ENCODE data around the gene GJA3.

Gene GJA3

DNA sequence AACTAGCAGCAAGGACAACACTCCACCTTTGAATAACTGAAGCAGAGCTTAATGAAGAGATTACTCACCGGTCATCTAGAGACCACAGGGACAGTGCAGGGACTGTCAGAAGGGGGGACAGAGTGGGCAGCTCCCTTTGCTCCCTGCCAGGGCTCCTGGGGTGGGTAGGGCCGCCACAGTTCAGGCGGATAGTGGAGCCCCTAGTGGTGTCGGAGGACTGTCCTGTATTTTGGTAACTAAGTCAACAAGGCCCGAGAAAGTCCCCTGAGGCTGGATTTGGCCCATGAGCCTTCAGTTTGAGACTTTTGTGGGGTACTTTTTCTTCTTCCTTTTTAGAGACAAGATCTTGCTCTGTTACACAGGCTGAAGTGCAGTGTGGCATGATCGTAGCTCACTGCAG is 44.6 kb downstream of the GJA3 start:
- no peaks in the 10 kb centered on the region for H3K36me3 ChIP-seq
- H3K9ac ChIP-seq = no peak overlapping the region
- no peak overlapping the region for H3K4me3 ChIP-seq
- peaks cover 4 to 25% (median 17%) of the 10 kb centered on the region in 11 experiments; a peak in 18 of 22 replicates for H3K27me3 ChIP-seq
- no peak overlapping the region for H3K4me2 ChIP-seq
- peaks cover 0 to 9% (median 0%) of the 10 kb centered on the region in 11 experiments; a peak in 3 of 22 replicates for H3K9me3 ChIP-seq (replicated peaks in 1 of 11)
- peaks cover 2 to 26% (median 15%) of the 10 kb centered on the region in 10 experiments; a peak in 17 of 20 replicates for H3K4me1 ChIP-seq
- no peaks in the 10 kb centered on the region; a peak in 1 of 22 replicates for H4K20me1 ChIP-seq
- no peak for TF ChIP-seq Cebpa-rat (IDR thresholded peaks at IDR 0.05)
- no peak overlapping the region for H3K27ac ChIP-seq

DNA sequence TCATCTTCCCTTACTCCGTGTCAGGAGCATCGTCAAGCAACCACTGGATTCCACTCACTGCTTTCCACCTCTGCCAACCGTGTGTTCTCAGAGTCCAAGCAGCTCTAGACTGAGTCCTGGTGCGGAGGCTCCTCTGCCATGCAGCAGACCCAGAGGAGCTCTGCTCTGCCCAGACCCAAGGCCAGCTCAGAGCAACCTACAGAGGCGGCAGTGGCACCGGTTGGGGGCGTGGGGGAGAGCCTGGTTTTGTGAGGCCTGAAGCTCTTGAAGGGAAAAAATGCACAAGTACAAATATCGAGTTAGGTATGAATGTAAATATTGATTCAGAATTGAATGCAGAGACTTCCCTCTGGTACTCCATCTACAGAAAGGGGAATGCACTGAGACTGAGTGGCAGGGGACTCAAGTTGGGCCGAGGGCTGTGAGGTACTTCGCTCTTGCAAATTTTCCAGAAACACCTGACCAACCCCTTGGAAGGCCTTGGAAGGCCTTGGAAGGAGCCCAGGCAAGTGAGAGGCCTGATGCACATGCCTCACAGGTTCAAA is 46.7 kb downstream of the GJA3 start:
- TF ChIP-seq Cebpa-rat (IDR thresholded peaks at IDR 0.05) = no peak
- no peak overlapping the region for H3K4me3 ChIP-seq
- H3K27me3 ChIP-seq = peaks cover 4 to 12% (median 9%) of the 10 kb centered on the region in 11 experiments; a peak in 18 of 22 replicates
- peaks cover 0 to 7% (median 2%) of the 10 kb centered on the region in 10 experiments; a peak in 8 of 20 replicates for H3K4me1 ChIP-seq
- no peak overlapping the region for H3K9ac ChIP-seq
- H4K20me1 ChIP-seq = no peaks in the 10 kb centered on the region; a peak in 1 of 22 replicates
- no peak overlapping the region for H3K4me2 ChIP-seq
- no peaks in the 10 kb centered on the region for H3K9me3 ChIP-seq (replicated peaks in 1 of 11)
- no peaks in the 10 kb centered on the region for H3K36me3 ChIP-seq
- no peak overlapping the region for H3K27ac ChIP-seq

DNA sequence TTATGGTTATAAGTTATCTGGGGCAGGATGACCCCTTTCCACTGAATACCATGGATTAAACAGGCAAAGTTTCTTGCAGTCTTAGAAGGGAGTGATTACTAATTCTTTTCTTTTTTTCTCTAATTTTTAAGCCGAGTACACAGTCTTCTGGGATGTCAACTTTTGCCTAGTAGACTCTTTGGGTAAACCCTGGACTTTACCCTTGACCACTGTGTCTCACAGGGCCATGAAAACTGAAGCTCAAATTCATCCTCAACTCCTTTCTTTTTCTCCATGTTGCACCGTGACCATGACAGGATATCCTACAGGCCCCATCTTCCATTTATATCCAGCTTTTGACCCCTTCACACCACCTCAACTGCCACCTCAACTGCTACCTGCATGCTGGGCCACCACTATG is 51.8 kb downstream of the GJA3 start:
- H3K4me1 ChIP-seq = peaks cover 0 to 6% (median 0%) of the 10 kb centered on the region in 10 experiments; a peak in 2 of 20 replicates

DNA sequence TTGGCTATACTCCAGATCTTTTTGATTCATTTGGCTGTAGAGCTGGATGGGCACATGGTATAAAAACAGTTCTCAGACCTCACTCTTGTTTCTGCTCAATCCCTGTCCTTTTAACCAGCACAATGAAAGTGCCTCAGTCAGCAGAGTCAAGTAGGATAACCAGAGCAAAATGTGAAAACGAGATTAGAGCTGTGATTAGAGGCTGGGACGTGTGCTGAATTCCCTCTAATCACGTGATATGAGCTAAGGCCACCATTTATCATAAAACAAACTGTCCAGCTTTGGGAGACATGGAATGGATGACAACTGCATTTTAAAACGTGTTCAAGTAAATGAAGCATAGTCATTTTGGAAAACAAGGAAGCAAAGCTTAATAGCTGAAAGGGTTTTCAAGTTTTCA is 54.1 kb downstream of the GJA3 start:
- Histone ChIP-seq H3K27ac (no peak overlapping the region), H3K4me3 (no peak overlapping the region), H3K9me3 (replicated peaks in 1 of 11) (no peaks in the 10 kb centered on the region), H3K27me3 (no peaks in the 10 kb centered on the region), H3K4me2 (no peak overlapping the region), H3K36me3 (no peaks in the 10 kb centered on the region), H3K9ac (no peak overlapping the region), H4K20me1 (no peaks in the 10 kb centered on the region), H3K4me1 (peaks cover 0 to 6% (median 0%) of the 10 kb centered on the region in 10 experiments; a peak in 2 of 20 replicates)
- TF ChIP-seq Cebpa-rat (IDR thresholded peaks at IDR 0.05) = no peak

More for the DNA sequence above, 51.8 kb downstream of the GJA3 start:
- Histone ChIP-seq H3K4me2 (no peak overlapping the region; a peak in 1 of 22 replicates), H4K20me1 (no peaks in the 10 kb centered on the region), H3K36me3 (no peaks in the 10 kb centered on the region), H3K9ac (no peak overlapping the region), H3K9me3 (replicated peaks in 1 of 11) (no peaks in the 10 kb centered on the region), H3K4me3 (no peak overlapping the region), H3K27ac (no peak overlapping the region), H3K27me3 (no peaks in the 10 kb centered on the region)
- no peak for TF ChIP-seq Cebpa-rat (IDR thresholded peaks at IDR 0.05)

DNA sequence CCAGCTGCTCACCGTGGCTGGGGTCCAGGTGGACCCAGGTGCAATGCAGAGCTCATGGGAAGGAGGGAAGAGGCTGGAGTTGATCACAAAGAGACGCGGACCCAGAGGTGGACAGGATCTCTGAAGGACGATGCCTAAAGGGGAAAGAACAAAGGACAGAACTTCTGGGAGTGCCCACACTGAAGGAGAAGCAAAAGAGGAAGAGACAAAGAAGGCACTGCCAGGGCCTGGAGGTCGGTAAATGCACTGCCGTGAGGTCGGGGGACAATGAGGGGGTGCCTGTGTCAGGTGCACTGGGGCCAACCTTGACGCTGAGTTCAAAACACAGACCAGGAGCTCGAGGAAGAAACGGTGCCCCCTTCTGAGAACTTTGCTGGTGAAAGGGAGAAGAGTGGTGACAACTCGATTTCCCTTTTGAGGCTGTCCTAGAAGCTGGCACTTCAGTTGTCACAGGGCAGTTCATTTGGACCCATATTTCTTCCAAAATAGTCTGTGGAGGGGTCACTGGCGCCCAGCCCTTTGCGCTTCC is 55.6 kb downstream of the GJA3 start:
- Histone ChIP-seq H3K27ac (no peak overlapping the region), H3K4me1 (peaks cover 0 to 6% (median 0%) of the 10 kb centered on the region in 10 experiments; a peak in 2 of 20 replicates), H3K4me3 (no peak overlapping the region), H3K9ac (no peak overlapping the region), H3K27me3 (no peaks in the 10 kb centered on the region), H3K9me3 (replicated peaks in 1 of 11) (no peaks in the 10 kb centered on the region), H3K4me2 (peak overlapping the region in 1 of 11 experiments; percentile 21; a peak in 1 of 22 replicates), H3K36me3 (no peaks in the 10 kb centered on the region), H4K20me1 (no peaks in the 10 kb centered on the region)
- no peak for TF ChIP-seq Cebpa-rat (IDR thresholded peaks at IDR 0.05)

DNA sequence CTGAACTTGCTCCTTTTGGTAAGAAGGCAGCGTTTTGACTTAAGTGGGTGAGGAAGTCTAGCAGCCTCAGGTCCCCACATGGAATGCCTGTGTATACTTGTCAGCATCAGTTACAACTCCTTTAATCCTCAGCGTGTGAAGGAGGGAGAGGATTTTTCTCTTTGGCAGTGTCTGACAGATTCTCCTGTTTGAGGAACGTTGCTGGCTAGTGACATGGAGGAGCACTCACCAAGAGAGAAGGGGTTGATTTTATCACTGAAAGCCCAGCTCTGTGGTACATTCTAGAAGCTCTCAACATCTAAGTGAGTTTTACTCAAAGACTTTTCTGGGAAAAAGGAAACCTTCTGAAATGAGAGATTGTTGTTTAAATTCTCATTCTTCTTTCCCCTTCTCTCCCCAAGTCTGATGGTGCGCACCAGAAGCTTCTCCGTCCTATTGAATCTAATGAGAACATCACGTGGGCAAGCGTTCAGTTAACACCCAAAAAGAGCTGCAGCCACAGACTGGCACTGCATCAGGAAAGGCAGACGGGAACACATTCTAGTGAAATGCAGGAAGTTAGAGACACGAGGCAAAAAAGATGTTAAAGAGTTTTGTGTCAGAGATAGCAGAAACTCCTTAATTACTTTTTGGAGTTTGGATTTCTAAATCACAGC is 58.2 kb downstream of the GJA3 start:
- Histone ChIP-seq H4K20me1 (no peaks in the 10 kb centered on the region), H3K27me3 (no peaks in the 10 kb centered on the region), H3K9me3 (replicated peaks in 1 of 11) (no peaks in the 10 kb centered on the region), H3K9ac (no peak overlapping the region), H3K4me3 (no peak overlapping the region), H3K27ac (no peak overlapping the region), H3K4me1 (peaks cover 0 to 6% (median 0%) of the 10 kb centered on the region in 10 experiments; a peak in 2 of 20 replicates), H3K4me2 (no peak overlapping the region), H3K36me3 (no peaks in the 10 kb centered on the region)
- no peak for TF ChIP-seq Cebpa-rat (IDR thresholded peaks at IDR 0.05)

DNA sequence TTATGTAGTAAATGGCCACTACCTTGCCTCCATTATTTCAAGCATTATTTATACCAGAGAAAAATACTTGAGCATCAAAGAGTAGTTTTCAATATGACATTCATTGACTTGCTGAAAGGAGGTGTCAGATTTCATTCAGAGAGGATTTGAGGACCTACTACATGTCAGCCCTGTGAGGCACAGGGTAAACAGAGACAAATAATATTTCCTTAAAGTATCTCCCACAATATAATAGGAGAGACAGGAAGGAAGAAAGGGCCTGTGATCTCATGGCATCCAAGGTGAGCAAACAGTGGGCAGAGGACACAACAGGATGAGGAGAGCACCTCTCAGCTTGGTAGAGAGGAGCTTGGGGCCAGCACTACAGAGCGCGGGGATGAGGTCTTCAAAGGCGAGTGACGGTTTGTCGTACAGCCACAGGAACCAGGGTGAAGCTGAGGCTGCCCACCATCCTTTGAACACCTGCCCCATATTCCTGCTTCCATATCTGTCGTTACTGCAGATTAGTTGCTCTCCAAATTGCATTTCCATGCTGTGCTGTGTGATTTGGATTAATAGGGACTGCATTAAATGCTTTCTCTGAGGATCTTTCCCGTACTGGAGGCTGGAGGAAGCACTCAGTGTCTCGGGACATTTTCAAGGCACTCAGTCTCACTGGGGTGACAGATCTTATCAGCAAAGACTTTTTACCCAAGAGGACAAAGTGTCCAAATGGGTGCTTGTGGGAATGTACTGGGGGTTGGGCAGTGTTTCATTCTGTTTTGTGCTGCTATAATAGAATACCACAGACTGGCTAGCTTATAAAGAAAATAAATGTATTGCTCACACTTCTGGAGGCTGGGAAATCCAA is 59.2 kb downstream of the GJA3 start:
- H3K27me3 ChIP-seq = no peaks in the 10 kb centered on the region
- no peak overlapping the region for H3K4me2 ChIP-seq
- TF ChIP-seq Cebpa-rat (IDR thresholded peaks at IDR 0.05) = no peak
- H4K20me1 ChIP-seq = no peaks in the 10 kb centered on the region
- H3K9ac ChIP-seq = no peak overlapping the region
- no peaks in the 10 kb centered on the region for H3K36me3 ChIP-seq
- H3K4me3 ChIP-seq = no peak overlapping the region
- peaks cover 0 to 6% (median 0%) of the 10 kb centered on the region in 10 experiments; a peak in 2 of 20 replicates for H3K4me1 ChIP-seq
- H3K9me3 ChIP-seq (replicated peaks in 1 of 11) = peaks cover 0 to 2% (median 0%) of the 10 kb centered on the region in 11 experiments; a peak in 2 of 22 replicates
- no peak overlapping the region for H3K27ac ChIP-seq

DNA sequence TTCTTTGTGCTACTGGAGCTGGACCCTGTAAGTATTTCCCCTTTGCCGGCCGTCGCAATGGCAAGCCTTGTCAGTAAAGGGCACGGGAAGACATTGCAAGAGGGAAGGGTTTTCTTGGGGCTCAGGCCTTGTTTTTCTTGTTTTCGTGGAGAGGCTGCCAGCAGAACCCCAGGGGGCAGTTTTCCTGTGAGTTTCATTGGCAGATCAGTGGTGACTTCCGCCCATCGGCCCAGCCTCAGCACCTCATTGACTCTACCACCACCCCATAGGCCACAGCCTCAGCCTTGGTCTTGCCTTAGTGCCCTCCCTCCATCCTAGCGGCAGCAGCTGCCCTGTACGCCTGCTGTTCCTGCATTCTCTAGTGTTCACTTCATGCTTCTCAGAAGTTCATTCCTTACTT is 61.5 kb downstream of the GJA3 start:
- Histone ChIP-seq H3K4me3 (no peak overlapping the region), H3K36me3 (no peaks in the 10 kb centered on the region), H4K20me1 (no peaks in the 10 kb centered on the region), H3K9ac (no peak overlapping the region), H3K4me2 (no peak overlapping the region), H3K27ac (no peak overlapping the region), H3K9me3 (replicated peaks in 1 of 11) (peaks cover 0 to 4% (median 0%) of the 10 kb centered on the region in 11 experiments; a peak in 2 of 22 replicates), H3K27me3 (no peaks in the 10 kb centered on the region), H3K4me1 (peaks cover 0 to 7% (median 0%) of the 10 kb centered on the region in 10 experiments; a peak in 4 of 20 replicates)
- TF ChIP-seq Cebpa-rat (IDR thresholded peaks at IDR 0.05) = no peak

DNA sequence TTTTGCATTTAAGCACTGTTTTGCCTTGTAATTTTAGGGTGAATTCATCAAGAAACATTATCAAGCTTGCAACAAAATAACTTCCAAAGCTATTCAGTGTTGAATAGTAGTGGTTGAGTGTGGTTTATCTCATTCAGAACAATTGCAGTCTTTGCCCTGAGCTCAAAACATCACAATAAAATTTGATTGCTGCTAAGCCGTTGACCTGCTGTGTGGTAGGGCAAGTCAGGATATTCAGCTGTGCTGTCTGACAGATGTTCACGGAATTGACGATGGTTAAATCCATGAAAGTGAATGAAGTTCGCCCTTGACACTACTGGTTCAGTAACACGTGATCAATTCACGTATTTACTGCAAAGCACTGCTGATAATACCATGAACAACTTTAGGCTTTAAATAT is 66.9 kb downstream of the GJA3 start:
- Histone ChIP-seq H3K36me3 (peaks cover 0 to 5% (median 0%) of the 10 kb centered on the region in 11 experiments; a peak in 1 of 22 replicates), H4K20me1 (no peaks in the 10 kb centered on the region), H3K4me1 (peaks cover 0 to 7% (median 0%) of the 10 kb centered on the region in 10 experiments; a peak in 4 of 20 replicates), H3K27ac (no peak overlapping the region), H3K9ac (no peak overlapping the region), H3K4me3 (no peak overlapping the region), H3K4me2 (no peak overlapping the region), H3K9me3 (replicated peaks in 1 of 11) (peaks cover 0 to 4% (median 0%) of the 10 kb centered on the region in 11 experiments; a peak in 2 of 22 replicates), H3K27me3 (no peaks in the 10 kb centered on the region)
- TF ChIP-seq Cebpa-rat (IDR thresholded peaks at IDR 0.05) = no peak

All from BLaER1 treated with 17β-estradiol and CSF1 and Interleukin-3, amounts not matched to agents 10 nM and 100 nM (cell line).